Progenitor cell of endocrine pancreas (in vitro differentiated cells): Measurements from ENCODE around the gene NOM1. TPM values are rescaled to one million over a fixed set of nuclear protein-coding genes. Genes with fewer than 3 reads are reported as not detected.

Source experiments
- DNase-seq: peaks from one replicate; pipeline ENCODE4 v3.0.0; 2021; ENCODE audit warnings: low spot score; ENCODE audit not compliant: unreplicated experiment
- H3K27ac Mint-ChIP-seq: 2 replicates; pipeline ENCODE4 v1.8.0; 2021; ENCODE audit warnings: mild to moderate bottlenecking, moderate library complexity, mixed read lengths
- H3K27me3 Mint-ChIP-seq: 2 replicates; pipeline ENCODE4 v1.8.0; 2021; ENCODE audit warnings: mixed read lengths
- H3K36me3 Mint-ChIP-seq: 2 replicates; pipeline ENCODE4 v1.8.0; 2022; ENCODE audit warnings: mixed read lengths; ENCODE audit not compliant: insufficient read depth
- H3K4me1 Mint-ChIP-seq: 2 replicates; pipeline ENCODE4 v1.8.0; 2021; ENCODE audit warnings: low read depth, mixed read lengths
- H3K4me3 Mint-ChIP-seq: 2 replicates; pipeline ENCODE4 v1.8.0; 2021; ENCODE audit warnings: low read depth, mild to moderate bottlenecking, moderate library complexity, mixed read lengths
- H3K9me3 Mint-ChIP-seq: 2 replicates; pipeline ENCODE4 v1.8.0; 2021; ENCODE audit warnings: low read depth, mixed read lengths
- CTCF ChIP-seq: fragments of 200-600 bp; sonication (generic); IDR thresholded peaks from one replicate; pipeline ENCODE4 v1.5.0; 2021; ENCODE audit warnings: antibody characterized with exemption, mild to moderate bottlenecking; ENCODE audit not compliant: unreplicated experiment
- total RNA-seq: library from RNA; stranded (reverse); gene quantifications from 2 replicates; pipeline ENCODE4 v1.2.1, GENCODE V29; 2021

The NOM1 gene
- total RNA-seq, 1 donor from 2014 or later: 33.6 TPM

- no peak for DNase-seq
- Mint-ChIP-seq H3K27me3 (peaks cover 42% of the 10 kb centered on the region), H3K4me3 (peak overlapping the region; percentile 63), H3K27ac (no peak overlapping the region), H3K4me1 (peaks cover 29% of the 10 kb centered on the region), H3K36me3 (peaks cover 18% of the 10 kb centered on the region), H3K9me3 (no peaks in the 10 kb centered on the region)
- no peak for TF ChIP-seq CTCF
Measured at GRCh38 chr7:157005456-157006204, 56.1 kb downstream of the NOM1 start.

- no peak overlapping the region for H3K27ac Mint-ChIP-seq
- peaks cover 36% of the 10 kb centered on the region for H3K27me3 Mint-ChIP-seq
- H3K36me3 Mint-ChIP-seq: peaks cover 18% of the 10 kb centered on the region
- no peaks in the 10 kb centered on the region for H3K9me3 Mint-ChIP-seq
- H3K4me1 Mint-ChIP-seq: peaks cover 24% of the 10 kb centered on the region
- H3K4me3 Mint-ChIP-seq: peak overlapping the region; percentile 63
- no peak for TF ChIP-seq CTCF
- no peak for DNase-seq
Measured at GRCh38 chr7:157006205-157006747, 56.8 kb downstream of the NOM1 start.

GRCh38 chr7:157006829-157007469 is 57.4 kb downstream of the NOM1 start:
- no peak for TF ChIP-seq CTCF
- H3K4me1 Mint-ChIP-seq: peaks cover 28% of the 10 kb centered on the region

GRCh38 chr7:157007470-157008066 is 58.1 kb downstream of the NOM1 start:
- H3K36me3 Mint-ChIP-seq: peaks cover 18% of the 10 kb centered on the region
- H3K4me1 Mint-ChIP-seq: peaks cover 28% of the 10 kb centered on the region
- peaks cover 29% of the 10 kb centered on the region for H3K27me3 Mint-ChIP-seq
- no peaks in the 10 kb centered on the region for H3K9me3 Mint-ChIP-seq
- DNase-seq: no peak
- TF ChIP-seq CTCF: no peak
- peak overlapping the region; percentile 92 for H3K4me3 Mint-ChIP-seq
- H3K27ac Mint-ChIP-seq: peak overlapping the region; percentile 37

More at GRCh38 chr7:157006829-157007469, 57.4 kb downstream of the NOM1 start:
- peaks cover 32% of the 10 kb centered on the region for H3K27me3 Mint-ChIP-seq
- H3K27ac Mint-ChIP-seq: no peak overlapping the region
- peaks cover 18% of the 10 kb centered on the region for H3K36me3 Mint-ChIP-seq
- H3K9me3 Mint-ChIP-seq: no peaks in the 10 kb centered on the region
- H3K4me3 Mint-ChIP-seq: peak overlapping the region; percentile 92
- no peak for DNase-seq
